Renal cortex interstitium (tissue), 3 donors: ENCODE data around the gene IL18. TPM values are rescaled to one million over a fixed set of nuclear protein-coding genes. Genes with fewer than 3 reads are reported as not detected.

Experiments used
- polyA plus RNA-seq, 3 donors: library from polyadenylated mRNA; unstranded; fragments of 120-200 nt; gene quantifications; one replicate each; pipeline ENCODE4 v1.2.1, GENCODE V29; 2013; ENCODE audit not compliant: insufficient read length in 3 of 3

Gene IL18
- polyA plus RNA-seq, 3 donors: 5.3 to 12.5 (median 8.3) TPM

Other genes starting within 250 kb of the IL18 start
- 10 to 100 TPM in 1 of 3 donors, 1 to 10 TPM in 2; 8.7 to 10.5 (median 9.3) TPM for gene C11orf52, start 245.2 kb downstream of the IL18 start, polyA plus RNA-seq
- gene DIXDC1, start 226.8 kb downstream of the IL18 start, polyA plus RNA-seq: 10 to 100 TPM; 18.5 to 21.4 (median 20.8) TPM
- gene DLAT, start 138.7 kb downstream of the IL18 start, polyA plus RNA-seq: 10 to 100 TPM; 47.1 to 51.2 (median 47.7) TPM
- gene PIH1D2, start 90.1 kb downstream of the IL18 start, polyA plus RNA-seq: 10 to 100 TPM in 2 of 3 donors, 1 to 10 TPM in 1; 7.4 to 11.7 (median 11.2) TPM
- 10 to 100 TPM; 49.9 to 60.1 (median 50.2) TPM for gene NKAPD1, start 89.8 kb downstream of the IL18 start, polyA plus RNA-seq
- gene TIMM8B, start 77.3 kb downstream of the IL18 start, polyA plus RNA-seq: 10 to 100 TPM; 61.5 to 78.8 (median 75.1) TPM
- gene SDHD, start 77.2 kb downstream of the IL18 start, polyA plus RNA-seq: 100 to 1,000 TPM; 181 to 185 (median 182) TPM
- gene TEX12, start 3.3 kb upstream of the IL18 start, polyA plus RNA-seq: under 1 TPM in 2 of 3 donors, not detected in 1; 0.21 to 0.28 TPM
- 1 to 10 TPM; 3.1 to 6.3 (median 3.5) TPM for gene BCO2, start 11.4 kb upstream of the IL18 start, polyA plus RNA-seq
- gene PTS, start 62.3 kb upstream of the IL18 start, polyA plus RNA-seq: 10 to 100 TPM; 46.6 to 63.6 (median 53.1) TPM
- gene PLET1, start 96.8 kb upstream of the IL18 start, polyA plus RNA-seq: under 1 TPM in 1 of 3 donors, not detected in 2; 0.20 TPM